ENCODE data around the gene GP1BB. TPM values are rescaled to one million over a fixed set of nuclear protein-coding genes. Genes with fewer than 3 reads are reported as not detected.

Gene GP1BB
- total and polyA plus RNA-seq, 2 of the 13 experiments (the other 11 are each of a cell fraction or from before 2014, with no cell fraction given), result not detected

DNA sequence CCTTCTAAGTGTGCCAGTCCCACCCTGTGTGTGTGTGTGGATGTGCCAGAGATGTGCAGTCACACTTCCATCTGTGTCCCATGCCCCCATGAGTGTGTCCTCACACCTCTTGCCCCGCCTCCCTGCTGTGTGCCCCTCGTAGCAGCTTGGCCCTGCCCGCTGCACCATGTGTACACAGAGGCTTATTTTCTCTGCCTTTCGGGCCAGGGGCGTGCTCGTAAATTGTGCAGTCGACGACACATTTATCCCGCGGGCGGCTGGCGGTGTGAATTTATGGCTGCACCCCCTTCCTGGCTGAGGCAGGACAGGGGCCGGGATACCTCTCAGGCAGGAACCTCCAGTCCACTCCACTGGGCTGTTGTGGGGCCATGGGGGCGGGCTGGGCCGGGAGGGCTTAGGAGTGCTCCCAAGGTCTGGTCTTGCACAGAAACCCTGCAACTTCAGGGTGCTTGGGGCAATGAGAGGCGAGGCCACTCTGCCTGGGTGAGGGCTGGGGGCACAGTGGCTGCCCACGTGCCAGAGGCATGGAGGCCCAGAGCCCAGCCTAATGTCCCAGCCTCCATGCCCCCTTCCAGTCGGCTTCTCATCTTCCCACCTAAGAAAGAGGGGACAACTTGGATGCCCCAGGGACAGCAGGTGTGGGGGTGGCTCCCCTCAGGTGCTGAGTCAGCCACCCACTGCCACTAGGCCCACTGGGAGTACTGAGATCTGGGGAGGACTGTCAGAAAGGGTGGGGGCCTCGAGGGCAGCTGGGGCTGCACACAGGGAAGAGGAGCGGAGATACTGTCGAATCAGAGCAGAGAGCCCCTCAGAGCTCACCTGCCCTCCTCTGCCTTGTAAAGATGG lies 12.5 kb downstream of the GP1BB start:
- FAIRE-seq (no peak), ATAC-seq (no peak), DNase-seq (ENCODE audit: low spot score) (no peak)
- Histone ChIP-seq H3K9ac (ENCODE audit: insufficient read depth, low read depth, low read length) (no peak overlapping the region), H3K79me2 (ENCODE audit: insufficient read depth, low read length) (no peaks in the 10 kb centered on the region), H3K4me1 (ENCODE audit: insufficient read depth, low read length) (peaks cover 21% of the 10 kb centered on the region), H3K36me3 (replicated peaks in 1 of 2; ENCODE audit: control insufficient read depth in 1 of 2, insufficient read depth in 2 of 2, low read length in 2 of 2) (no peaks in the 10 kb centered on the region), H3K4me3 (replicated peaks in 1 of 3; ENCODE audit: insufficient read depth in 1 of 3, low read depth in 2 of 3, low read length in 3 of 3) (no peak overlapping the region), H3K27ac (ENCODE audit: extremely low read length, insufficient read depth, low read length) (no peak overlapping the region), H3K27me3 (ENCODE audit: control insufficient read depth in 1 of 2, insufficient read depth in 2 of 2, low read length in 2 of 2) (peaks cover 4 to 68% of the 10 kb centered on the region in 2 experiments; a peak in 4 of 5 replicates), H4K20me1 (ENCODE audit: insufficient read depth, low read length) (peaks cover 3% of the 10 kb centered on the region; the same call in 1 of the 2 replicates), H2AFZ (ENCODE audit: low read length) (no peak overlapping the region), H3K9me3 (ENCODE audit: low read length) (no peaks in the 10 kb centered on the region), H3K4me2 (ENCODE audit: low read depth, low read length) (no peak overlapping the region)
- CTCF ChIA-PET (ENCODE audit: low intra/inter-chr PET ratio, low total read pairs), result no interaction called here
- 34% methylated on average over 14 of the region's 21 CpGs for WGBS (ENCODE audit: low lambda C conversion rate)
- intact Hi-C loops (cut with micrococcal nuclease; ENCODE audit: unreplicated experiment), result no loop called here
- in situ Hi-C loops (cut with HindIII; ENCODE audit: extremely low pct_ligation_motif_present, low pct_unique_long_range_greater_than_20kb), result no loop called here
- TF ChIP-seq ZNF263 (CRISPR knock-in tag; IDR thresholded peaks at IDR 0.05), result 0 out of 2 replicates have a peak, but pooled peaks have one; percentile 16
- TF ChIP-seq, protein P1, sequence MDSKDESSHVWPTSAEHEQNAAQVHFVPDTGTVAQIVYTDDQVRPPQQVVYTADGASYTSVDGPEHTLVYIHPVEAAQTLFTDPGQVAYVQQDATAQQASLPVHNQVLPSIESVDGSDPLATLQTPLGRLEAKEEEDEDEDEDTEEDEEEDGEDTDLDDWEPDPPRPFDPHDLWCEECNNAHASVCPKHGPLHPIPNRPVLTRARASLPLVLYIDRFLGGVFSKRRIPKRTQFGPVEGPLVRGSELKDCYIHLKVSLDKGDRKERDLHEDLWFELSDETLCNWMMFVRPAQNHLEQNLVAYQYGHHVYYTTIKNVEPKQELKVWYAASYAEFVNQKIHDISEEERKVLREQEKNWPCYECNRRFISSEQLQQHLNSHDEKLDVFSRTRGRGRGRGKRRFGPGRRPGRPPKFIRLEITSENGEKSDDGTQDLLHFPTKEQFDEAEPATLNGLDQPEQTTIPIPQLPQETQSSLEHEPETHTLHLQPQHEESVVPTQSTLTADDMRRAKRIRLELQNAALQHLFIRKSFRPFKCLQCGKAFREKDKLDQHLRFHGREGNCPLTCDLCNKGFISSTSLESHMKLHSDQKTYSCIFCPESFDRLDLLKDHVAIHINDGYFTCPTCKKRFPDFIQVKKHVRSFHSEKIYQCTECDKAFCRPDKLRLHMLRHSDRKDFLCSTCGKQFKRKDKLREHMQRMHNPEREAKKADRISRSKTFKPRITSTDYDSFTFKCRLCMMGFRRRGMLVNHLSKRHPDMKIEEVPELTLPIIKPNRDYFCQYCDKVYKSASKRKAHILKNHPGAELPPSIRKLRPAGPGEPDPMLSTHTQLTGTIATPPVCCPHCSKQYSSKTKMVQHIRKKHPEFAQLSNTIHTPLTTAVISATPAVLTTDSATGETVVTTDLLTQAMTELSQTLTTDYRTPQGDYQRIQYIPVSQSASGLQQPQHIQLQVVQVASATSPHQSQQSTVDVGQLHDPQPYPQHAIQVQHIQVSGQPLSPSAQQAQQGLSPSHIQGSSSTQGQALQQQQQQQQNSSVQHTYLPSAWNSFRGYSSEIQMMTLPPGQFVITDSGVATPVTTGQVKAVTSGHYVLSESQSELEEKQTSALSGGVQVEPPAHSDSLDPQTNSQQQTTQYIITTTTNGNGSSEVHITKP (CRISPR knock-in tag; IDR thresholded peaks at IDR 0.05; ENCODE audit: low read depth), result no peak
- POLR2A ChIA-PET, result no interaction called here
- BruUV-seq (replicated peaks), result no TSS peak

Measured in HepG2 (cell line).